IPS-11a (cell line): ENCODE results near the gene SLC38A5.

Experiments
- H3K4me3 ChIP-seq: one replicate; pipeline ENCODE4 v1.5.1; 2013; ENCODE audit warnings: low read depth, low read length, control low read depth

SLC38A5 gene

DNA sequence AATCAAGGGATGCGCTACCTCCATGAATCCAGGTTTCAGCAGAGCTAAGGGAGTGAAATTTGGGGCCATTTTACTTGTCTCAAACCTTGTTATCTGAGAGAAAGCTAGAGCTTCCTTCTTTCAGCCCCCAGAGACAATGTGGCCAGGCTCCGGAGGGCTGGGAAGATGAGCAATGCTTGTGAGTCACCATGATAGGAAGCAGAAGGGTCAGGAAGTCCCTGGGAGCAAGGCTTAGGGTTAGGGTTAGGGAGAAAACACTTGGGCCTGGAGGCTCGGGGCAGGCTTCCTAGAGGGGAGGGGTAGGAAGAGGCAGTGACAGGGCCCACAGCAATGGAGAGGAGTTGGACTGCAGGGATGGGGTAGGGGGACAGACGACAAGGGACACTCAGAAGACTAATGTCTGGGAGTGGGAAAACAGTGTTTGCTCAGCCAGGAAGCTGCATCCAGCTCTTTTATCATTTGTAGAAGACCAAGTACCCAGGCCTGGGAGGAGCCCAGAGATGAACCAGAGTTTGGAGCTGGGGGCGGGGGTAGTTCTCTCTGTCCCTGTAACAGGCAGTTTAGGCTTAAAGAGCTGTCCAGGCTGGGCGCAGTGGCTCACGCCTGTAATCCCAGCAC lies 22.3 kb upstream of the SLC38A5 start:
- no peak overlapping the region for H3K4me3 ChIP-seq

DNA sequence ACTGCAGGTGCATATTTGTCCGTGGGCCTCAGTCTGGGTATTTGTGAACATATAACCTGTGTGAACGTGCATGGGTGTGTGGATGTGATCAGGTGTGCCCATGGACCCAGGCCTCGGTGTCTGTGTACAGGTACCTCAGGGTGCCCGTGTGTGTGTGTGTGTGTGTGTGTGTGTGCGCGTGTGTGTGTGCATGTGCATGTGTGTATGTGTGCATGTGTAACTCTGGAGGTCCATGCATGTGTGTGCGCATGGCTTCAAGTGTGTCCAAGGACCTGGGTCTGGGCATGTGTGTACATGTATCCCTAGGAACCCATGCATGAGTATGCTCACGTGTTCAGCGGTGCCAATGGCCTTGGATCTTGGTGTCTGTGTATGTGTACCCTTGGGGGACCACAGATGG lies 21.7 kb upstream of the SLC38A5 start:
- no peak overlapping the region for H3K4me3 ChIP-seq

DNA sequence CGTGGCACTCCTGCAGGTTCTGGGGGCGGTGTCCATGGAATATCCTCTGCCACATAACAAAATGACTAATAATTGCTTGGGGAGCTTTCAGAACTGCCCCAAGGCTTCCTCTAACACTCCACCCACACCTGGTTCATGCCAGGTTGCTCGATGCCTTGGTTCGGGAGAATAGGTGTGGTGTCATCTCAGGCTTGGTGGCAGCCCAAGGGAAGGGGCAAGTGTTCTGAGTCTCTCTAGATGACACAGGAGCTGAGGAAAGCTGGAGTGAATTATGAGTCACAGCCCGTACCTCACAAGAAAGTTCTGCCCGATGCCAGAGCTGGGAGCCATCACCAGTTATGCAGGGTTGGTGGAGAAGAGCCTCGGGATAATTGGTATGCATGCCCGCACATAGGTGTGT lies 20.6 kb upstream of the SLC38A5 start:
- H3K4me3 ChIP-seq: no peak overlapping the region

DNA sequence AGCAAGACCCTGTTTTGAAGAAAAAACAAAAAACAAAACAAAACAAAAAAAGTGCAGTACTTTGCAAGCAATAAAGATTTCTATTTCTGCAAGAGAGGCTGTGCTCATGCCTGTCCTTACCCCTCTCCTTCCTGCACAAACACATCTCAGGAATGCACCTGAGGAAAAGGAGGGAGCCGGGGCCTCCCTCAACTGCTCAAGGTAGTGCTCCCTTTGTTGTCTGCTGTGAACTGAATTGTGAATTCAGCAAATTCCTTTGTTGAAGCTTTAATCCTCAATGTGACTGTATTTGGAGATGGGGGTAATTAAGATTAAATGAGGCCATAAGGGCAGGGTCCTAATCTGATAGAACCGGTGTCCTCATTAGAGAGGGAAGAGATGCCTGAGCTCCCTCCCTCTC lies 19.8 kb upstream of the SLC38A5 start:
- no peak overlapping the region for H3K4me3 ChIP-seq

DNA sequence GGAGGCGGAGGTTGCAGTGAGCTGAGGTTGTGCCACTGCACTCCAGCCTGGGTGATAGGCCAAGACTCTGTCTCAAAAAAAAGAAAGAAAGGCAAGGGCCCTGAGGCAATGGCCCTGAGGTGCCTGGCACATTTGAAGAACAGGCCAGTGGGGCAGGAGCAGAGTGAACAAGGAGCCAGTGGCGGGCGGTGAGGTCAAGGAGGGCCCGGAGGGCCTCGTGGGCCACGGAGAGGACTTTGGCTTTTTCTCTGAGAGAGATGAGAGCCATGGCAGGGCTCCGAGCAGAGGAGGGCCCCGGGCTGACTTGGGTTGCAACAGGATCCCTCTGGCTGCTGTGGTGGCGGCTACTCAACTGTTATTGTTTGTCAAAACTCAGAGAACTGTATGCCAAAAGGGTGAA lies 19.2 kb upstream of the SLC38A5 start:
- no peak overlapping the region for H3K4me3 ChIP-seq

DNA sequence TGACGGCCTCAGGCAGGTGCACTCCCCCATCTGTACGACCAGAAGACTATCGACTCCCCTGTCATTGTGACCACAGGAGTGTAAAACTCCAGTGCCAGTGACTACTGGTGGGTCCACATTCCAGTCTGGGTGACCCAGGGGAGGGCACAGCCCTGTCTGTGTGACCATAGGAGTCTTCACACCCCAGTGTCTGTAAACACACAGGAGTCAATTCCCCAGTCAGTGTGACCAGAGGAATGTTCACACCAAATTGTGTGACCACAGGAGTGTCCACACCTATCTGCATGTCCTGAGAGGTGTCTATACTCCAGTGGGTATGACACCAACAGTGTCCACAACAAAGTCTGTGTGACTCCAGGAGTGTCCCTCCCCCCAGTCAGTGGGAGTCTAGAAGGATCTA lies 18.0 kb upstream of the SLC38A5 start:
- H3K4me3 ChIP-seq: no peak overlapping the region

DNA sequence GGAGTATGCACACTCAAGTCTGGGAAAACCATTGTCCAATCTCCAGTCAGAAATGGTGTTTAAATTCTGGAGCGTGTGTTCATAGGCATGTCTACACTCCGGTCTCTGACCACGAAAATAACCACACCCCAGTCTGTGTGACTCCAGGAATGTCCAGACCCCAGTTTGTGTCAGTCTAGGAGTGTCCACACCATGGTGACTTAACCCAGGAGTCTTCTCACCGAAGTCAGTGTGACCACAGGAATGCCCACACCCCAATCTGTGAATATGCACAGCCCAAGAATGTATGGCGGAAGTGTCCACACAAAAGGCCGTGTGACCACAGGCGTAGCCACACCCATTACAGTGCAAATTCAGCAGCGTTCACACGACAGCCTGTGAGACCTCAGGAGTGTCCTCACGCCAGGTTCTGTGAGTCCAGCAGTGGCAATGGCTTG lies 17.3 kb upstream of the SLC38A5 start:
- H3K4me3 ChIP-seq: no peak overlapping the region

DNA sequence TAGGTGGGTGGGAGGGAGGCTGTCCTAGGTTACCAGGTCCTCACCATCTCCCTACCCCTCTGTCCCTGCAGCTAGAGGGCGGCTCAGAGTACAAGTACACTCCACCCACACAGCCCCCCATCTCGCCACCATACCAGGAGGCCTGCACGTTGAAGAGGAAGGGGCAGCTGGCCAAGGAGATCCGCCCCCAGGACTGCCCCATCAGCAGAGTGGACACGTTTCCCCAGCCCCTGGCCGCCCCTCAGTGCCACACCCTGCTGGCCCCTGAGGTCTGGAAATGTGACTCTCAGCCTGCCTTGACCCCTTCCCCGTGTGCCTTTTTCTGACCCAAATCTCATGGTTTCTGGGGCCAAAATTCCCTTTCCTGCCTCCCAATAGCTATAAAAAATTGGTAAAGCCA lies 12.5 kb upstream of the SLC38A5 start:
- H3K4me3 ChIP-seq: no peak overlapping the region

DNA sequence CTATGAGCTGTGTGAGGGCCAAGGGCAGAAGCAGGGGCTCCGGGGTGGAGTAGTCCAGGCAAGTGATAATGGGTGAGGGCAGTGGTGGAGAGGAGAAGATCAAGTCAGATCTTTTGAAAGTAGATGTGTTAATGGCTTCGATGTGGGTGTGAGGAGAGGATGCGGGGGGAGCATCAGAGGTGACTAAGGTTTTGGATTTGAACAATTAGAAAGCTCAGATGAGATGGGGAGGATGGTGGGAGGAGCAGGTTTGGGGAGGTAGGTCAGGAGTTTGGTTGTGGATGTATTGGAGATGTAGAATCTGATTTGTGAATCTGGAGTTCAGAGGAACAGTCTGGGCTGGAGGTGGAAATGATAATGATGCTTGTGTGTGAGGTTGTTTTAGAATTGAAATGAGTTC lies 10.5 kb upstream of the SLC38A5 start:
- no peak overlapping the region for H3K4me3 ChIP-seq

DNA sequence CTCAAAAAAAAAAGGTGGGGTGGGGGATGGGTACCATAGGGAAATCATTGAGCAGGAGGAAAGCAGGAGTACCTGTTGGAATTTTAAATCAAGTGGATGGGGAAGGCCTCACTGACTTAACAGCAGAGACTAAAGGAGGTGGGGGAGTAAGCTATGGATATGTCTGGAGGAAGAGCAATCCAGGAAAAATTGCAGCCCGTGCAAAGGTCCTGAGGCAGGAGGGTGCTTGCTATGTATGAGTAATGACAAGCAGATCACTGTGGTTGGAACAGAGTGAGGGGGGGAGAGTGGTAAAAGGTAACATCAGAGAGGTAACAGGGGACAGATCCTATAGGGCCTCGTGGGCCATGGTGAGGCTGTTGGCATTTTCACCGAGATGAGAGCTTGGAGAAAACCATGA lies 10.1 kb upstream of the SLC38A5 start:
- H3K4me3 ChIP-seq: no peak overlapping the region

DNA sequence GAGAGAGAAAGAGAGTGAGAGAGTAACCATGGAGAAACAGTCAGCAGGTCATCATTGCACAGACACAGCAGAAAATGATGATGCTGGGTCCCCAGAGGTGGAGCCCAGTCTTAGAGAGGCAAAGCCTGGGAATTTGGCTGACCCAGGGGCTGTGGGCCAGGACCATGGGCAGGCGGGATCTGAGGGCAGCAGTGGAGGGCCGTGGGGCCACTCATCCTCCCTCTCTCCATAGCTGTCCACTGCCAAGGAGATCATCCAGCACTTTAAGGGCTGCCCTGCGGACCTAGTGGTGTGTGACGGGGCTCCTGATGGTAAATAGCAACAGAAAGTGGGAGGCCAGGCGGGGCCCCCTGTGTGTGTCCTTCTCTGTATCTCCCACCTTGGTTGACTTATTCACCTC lies 8.7 kb upstream of the SLC38A5 start:
- no peak overlapping the region for H3K4me3 ChIP-seq

DNA sequence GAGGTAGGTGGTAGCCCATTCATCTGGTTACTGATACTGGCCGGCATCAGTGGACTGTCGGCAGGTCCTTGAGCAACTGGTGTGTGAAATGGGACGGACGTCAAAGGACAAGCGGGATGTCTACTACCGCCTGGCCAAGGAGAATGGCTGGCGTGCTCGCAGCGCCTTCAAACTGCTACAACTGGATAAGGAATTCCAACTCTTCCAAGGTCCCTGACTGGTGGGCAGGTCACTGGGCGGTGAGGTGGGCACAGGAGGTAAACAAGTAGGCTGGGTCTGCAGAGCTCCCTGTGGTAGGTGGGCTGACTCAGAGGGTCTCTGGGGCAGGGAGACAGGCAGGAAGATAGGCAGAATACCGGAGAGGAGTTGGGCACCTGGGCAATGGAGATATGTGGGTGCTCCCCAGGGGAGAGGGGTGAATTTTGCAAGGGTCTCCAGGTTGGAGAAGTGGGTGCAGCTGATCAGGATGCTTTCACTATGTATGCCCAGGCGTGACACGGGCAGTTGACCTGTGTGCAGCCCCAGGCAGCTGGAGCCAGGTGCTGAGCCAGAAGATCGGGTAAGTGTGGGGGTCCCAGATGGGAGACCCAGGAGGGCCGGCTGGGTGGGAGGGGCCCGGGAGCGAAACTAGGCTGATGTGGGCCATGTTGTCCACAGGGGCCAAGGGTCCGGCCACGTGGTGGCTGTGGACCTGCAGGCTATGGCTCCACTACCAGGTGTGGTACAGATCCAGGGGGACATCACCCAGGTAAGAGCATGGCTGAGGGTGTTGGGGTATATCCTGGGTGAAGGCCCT lies 8.1 kb upstream of the SLC38A5 start:
- H3K4me3 ChIP-seq: no peak overlapping the region

DNA sequence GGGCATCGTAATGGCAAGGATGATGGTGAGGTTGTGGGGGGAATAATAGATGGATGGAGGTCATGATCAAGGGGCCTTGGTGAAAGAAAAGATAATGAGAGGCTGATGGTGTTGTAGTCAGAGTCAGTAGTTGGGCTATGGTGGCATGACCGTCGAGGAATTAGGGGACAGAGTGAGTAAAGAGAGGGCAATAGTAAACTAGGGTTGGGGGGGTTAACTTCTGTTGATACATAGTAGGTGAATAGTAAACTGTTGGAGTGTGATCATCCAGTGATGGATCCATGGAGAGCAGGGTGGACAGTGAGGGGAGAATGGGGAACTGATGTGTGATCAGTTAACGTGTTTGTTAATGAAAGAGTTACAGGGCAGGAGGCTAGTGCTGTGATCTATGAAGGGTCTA lies 6.9 kb upstream of the SLC38A5 start:
- H3K4me3 ChIP-seq: peak overlapping the region; percentile 69

DNA sequence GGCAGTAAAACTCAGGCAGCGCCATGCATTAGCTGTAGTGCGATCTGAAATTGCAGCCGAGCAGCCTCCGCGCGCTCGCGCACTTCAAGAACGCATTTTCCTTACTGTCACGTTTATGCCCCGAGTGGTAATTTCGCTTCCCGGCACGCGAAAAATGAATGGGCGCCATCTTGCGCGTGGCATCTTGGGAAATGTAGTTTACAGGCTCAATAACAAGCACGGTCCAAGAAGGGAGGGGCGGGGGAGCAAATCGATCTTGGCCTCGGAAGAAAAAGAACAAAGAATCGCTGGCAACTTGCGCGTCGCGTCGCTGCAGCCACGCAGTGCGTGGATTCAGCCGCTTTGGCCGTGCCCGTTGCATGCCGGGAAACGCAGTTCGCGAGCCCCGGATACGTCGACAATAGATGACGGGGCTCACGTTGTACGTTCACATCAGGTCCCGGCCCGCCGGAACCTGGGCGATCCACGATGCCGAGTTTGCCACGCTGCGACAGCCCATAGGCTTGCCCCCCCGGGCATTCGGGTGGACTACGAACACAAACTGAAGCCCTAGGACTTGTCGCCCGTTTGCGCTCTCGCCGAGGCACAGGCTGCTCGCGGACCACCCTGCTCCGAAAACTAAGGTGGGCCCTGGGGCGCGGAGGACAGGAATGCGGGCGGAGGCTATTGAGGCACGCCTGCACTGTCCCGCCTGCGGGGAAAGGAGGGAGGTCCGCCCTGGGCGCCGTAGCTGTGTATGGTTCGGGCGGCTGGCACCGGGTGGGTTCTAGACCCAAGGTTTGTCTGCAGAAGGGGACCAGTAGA lies 5.9 kb upstream of the SLC38A5 start, which contains the start of gene FTSJ1:
FTSJ1 (plus strand) TSS at position 426 of the 804 bp plus-strand sequence. CDS start 1,849 bp downstream, outside the sequence.
- peak within 1 kb of the TSS; percentile 69 for H3K4me3 ChIP-seq

DNA sequence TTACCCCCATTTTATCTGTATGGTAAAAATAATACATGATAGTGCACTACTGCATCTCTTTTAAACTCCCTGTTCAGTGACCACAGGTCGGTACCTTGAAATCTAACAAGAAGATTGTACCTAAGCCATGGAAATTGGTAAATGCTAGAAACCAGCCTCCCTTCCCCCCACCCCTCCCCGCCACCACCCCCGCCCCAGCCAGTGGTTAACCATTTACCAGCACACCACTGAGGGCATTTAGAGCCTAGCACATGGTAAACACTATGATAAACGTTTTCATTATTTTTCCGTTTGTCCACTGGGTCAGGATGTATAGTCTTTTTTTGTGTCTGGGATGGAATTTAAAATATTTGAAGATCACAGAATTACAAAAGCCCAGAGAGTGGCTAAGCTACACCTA lies 5.2 kb upstream of the SLC38A5 start:
- H3K4me3 ChIP-seq: peak overlapping the region; percentile 69

DNA sequence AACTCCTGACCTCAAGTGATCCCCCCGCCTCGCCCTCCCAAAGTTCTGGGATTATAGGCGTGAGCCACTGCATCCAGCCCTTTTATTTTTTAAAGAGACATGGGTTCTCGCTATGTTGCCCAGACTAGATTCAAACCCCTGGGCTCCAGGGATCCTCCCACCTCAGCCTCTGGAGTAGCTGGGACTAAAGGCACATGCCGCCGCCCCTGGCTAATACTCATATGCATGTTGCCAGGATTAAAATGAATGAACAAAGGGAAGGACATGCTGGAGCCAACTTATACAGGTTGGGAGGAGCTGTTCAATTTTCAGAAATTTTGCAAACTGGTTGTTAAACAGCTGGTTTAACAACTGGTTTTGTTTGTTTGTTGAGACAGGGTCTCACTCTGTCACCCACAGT lies 4.5 kb upstream of the SLC38A5 start:
- H3K4me3 ChIP-seq: no peak overlapping the region

DNA sequence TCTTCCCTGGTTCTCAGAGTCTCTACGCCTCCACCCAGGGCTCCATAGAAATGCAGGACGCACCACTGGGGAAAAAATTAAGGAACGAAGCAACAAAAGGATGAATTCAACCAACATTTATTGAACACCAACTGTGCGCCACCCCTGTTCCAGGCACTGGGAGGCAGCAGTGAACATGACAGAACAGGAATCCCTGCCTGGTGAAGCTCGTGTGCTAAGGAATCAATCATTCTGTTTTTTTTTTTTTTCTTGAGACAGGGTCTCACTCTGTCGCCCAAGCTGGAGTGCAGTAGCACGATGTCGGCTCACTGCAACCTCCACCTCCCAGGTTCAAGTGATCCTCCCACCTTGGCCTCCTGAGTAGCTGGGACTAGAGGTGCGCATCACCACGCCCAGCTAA lies 4.1 kb upstream of the SLC38A5 start:
- no peak overlapping the region for H3K4me3 ChIP-seq

DNA sequence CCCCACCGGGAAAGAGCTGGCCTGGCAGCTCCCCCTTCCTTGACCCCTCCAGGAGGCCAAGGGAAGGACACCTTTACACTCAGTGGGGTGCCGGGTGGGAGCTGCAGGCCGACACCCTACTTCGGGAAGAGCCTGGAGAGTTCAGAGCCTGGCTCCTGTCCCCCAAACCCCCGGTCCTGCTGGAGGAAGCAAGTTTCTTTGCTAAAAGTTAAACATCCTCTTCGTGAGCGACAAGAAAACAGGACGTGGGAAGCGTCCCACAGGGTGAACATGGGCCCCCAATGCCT lies 3.6 kb upstream of the SLC38A5 start:
- H3K4me3 ChIP-seq: no peak overlapping the region

DNA sequence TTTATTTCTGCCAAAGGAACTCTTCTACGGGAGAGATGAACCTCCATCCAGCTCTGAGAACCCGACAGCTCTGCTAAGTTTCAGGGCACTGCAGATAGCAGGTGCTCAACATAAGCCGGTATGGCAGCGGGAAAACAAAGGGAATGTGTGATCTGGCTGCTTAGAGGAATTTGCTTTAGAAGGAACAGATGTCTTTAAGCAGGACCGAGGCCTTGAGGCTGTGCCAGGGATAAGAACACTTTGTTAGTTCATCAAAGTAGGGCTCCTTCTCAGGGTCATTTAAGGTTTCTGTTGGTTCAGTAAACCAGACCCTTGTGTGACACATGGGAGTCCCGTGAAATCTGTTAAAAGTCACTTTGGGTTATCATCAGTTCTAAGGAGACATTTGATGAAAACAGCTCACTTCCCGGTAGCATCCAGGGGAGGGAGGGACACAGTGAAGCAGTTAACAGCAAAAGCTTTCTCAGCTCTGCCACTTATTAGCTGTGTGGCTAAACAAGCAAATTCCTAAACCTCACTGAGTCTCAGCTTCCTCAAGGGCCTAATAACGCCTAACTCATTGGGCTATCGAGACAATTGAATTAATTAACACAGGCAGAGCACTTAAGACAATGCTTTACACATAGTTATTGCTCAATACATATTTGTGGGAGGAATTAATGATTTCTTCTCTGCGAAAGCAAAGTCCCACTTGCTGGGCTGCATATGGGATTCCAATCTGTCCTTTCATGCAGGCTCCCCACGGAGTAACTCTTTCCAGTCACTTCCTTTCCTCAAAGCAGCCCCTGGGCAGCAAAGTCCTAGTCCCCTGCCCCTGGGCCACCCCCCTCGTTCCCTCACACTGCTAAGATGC lies 3.0 kb upstream of the SLC38A5 start:
- H3K4me3 ChIP-seq: no peak overlapping the region

DNA sequence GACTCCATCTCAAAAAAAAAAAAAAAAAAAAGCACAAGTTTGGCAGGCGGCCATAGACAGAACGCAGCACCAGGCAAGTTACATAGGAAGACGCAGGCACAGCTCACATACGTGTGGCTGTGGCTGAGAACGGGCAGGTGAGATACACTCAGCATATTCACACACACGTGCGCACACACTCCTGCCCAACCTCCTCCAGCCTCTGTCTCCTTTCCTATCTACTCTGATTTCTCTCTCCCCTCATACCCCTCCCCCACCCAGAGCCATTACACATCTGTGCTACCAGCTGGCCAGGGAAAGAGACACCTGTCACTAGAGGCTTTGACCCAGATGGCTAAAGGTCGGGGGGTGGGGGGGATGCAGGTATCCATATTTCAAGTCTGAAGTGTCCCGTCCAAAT lies 2.2 kb upstream of the SLC38A5 start:
- H3K4me3 ChIP-seq: no peak overlapping the region

DNA sequence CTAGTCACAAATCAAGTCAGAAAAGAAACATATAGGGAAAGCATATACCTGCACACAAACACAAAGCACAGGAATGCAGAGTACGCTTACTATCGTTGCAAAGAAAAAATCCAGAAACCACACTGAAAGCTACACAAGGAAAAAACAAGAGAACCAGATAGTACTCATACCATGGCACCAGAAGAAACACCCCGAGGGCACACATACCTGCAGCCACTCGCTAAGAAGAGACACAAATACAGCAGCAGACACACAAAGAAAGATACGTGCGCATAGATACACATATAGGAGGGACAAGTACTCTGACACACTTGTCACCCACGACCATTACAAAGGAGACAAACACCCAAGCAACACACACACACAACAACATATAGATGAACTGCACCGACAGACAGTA lies 1.4 kb upstream of the SLC38A5 start:
- H3K4me3 ChIP-seq: no peak overlapping the region
